Neural cell (in vitro differentiated cells): ENCODE data around the gene UNCX.

Experiments used
- EP300 ChIP-seq: fragments of 450-650 bp; conservative IDR thresholded peaks from 2 replicates; pipeline ENCODE4 v1.6.1; 2014; ENCODE audit warnings: antibody characterized with exemption, mild to moderate bottlenecking, moderate library complexity; ENCODE audit not compliant: poor library complexity, severe bottlenecking
- EZH2 ChIP-seq: fragments of 200-600, 300-800 bp; shearing (Covaris generic), sonication (generic); IDR thresholded peaks from 2 replicates; pipeline ENCODE4 v1.6.1; 2014; ENCODE audit warnings: antibody characterized with exemption, low read length, borderline replicate concordance, mild to moderate bottlenecking; ENCODE audit not compliant: insufficient read depth, poor library complexity, severe bottlenecking
- MXI1 ChIP-seq: fragments of 450-650 bp; conservative IDR thresholded peaks from 2 replicates; pipeline ENCODE4 v1.6.1; 2014; ENCODE audit warnings: antibody characterized with exemption, mild to moderate bottlenecking; ENCODE audit not compliant: poor library complexity, severe bottlenecking
- POLR2AphosphoS5 ChIP-seq: IDR thresholded peaks from 2 replicates; pipeline ENCODE4 v1.6.1; 2012
- RAD21 ChIP-seq: fragments of 450-650 bp; conservative IDR thresholded peaks from 2 replicates; pipeline ENCODE4 v1.6.1; 2014; ENCODE audit warnings: antibody characterized with exemption, mild to moderate bottlenecking, moderate library complexity
- SMC3 ChIP-seq: fragments of 450-650 bp; conservative IDR thresholded peaks from 2 replicates; pipeline ENCODE4 v1.6.1; 2014; ENCODE audit warnings: antibody characterized with exemption, mild to moderate bottlenecking, moderate library complexity; ENCODE audit not compliant: poor library complexity
- TAF1 ChIP-seq: IDR thresholded peaks from 2 replicates; pipeline ENCODE4 v1.6.1; 2012; ENCODE audit warnings: low read depth
- TF ChIP-seq, protein P1 (sequence below): fragments of 450-650 bp; IDR thresholded peaks from 2 replicates; pipeline ENCODE4 v1.5.1; 2014; ENCODE audit warnings: antibody characterized with exemption, mild to moderate bottlenecking, moderate library complexity; ENCODE audit not compliant: poor library complexity, severe bottlenecking
- TF ChIP-seq, protein P2 (sequence below): IDR thresholded peaks from 2 replicates; pipeline ENCODE4 v1.6.1; 2012; ENCODE audit warnings: borderline replicate concordance

DNA sequence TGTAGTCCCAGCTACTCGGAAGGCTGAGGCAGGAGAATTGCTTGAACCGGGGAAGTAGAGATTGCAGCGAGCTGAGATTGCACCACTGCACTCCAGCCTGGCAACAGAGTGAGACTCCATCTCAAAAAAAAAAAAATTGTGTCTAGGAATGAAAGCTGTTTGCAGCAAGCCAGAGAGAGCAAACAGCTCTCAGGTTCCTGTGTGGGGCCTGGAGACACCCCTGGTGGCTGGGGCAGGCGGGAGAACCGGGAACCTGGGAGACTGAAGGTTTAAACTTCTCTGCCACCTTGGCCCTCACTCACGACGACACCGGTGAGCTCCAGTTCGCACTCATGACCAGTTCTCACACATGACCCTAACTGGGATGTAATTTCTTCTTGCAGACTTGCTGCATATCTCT, 13.2 kb upstream of the UNCX start:
- TF ChIP-seq RAD21, result no peak
- TF ChIP-seq, protein P1, sequence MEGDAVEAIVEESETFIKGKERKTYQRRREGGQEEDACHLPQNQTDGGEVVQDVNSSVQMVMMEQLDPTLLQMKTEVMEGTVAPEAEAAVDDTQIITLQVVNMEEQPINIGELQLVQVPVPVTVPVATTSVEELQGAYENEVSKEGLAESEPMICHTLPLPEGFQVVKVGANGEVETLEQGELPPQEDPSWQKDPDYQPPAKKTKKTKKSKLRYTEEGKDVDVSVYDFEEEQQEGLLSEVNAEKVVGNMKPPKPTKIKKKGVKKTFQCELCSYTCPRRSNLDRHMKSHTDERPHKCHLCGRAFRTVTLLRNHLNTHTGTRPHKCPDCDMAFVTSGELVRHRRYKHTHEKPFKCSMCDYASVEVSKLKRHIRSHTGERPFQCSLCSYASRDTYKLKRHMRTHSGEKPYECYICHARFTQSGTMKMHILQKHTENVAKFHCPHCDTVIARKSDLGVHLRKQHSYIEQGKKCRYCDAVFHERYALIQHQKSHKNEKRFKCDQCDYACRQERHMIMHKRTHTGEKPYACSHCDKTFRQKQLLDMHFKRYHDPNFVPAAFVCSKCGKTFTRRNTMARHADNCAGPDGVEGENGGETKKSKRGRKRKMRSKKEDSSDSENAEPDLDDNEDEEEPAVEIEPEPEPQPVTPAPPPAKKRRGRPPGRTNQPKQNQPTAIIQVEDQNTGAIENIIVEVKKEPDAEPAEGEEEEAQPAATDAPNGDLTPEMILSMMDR, result no peak
- TF ChIP-seq POLR2AphosphoS5, result no peak
- TF ChIP-seq, protein P2, sequence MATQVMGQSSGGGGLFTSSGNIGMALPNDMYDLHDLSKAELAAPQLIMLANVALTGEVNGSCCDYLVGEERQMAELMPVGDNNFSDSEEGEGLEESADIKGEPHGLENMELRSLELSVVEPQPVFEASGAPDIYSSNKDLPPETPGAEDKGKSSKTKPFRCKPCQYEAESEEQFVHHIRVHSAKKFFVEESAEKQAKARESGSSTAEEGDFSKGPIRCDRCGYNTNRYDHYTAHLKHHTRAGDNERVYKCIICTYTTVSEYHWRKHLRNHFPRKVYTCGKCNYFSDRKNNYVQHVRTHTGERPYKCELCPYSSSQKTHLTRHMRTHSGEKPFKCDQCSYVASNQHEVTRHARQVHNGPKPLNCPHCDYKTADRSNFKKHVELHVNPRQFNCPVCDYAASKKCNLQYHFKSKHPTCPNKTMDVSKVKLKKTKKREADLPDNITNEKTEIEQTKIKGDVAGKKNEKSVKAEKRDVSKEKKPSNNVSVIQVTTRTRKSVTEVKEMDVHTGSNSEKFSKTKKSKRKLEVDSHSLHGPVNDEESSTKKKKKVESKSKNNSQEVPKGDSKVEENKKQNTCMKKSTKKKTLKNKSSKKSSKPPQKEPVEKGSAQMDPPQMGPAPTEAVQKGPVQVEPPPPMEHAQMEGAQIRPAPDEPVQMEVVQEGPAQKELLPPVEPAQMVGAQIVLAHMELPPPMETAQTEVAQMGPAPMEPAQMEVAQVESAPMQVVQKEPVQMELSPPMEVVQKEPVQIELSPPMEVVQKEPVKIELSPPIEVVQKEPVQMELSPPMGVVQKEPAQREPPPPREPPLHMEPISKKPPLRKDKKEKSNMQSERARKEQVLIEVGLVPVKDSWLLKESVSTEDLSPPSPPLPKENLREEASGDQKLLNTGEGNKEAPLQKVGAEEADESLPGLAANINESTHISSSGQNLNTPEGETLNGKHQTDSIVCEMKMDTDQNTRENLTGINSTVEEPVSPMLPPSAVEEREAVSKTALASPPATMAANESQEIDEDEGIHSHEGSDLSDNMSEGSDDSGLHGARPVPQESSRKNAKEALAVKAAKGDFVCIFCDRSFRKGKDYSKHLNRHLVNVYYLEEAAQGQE, result no peak
- TF ChIP-seq EP300, result no peak
- no peak for TF ChIP-seq SMC3
- no peak for TF ChIP-seq EZH2
- TF ChIP-seq TAF1, result no peak
- no peak for TF ChIP-seq MXI1
